A549 (cell line): ENCODE measurements around the gene NFIA.

Experiments
- CEBPB ChIP-seq, 2 experiments: fragments of >200 bp in 1 of 2; sonication (Bioruptor Twin) in 1 of 2; formaldehyde crosslinking in 1 of 2; IDR thresholded peaks; 2 replicates each; pipeline ENCODE4 v1.6.1; 2012 to 2016
- FOSL2 ChIP-seq, 2 experiments: fragments of 450-650 bp in 1 of 2; fragments of >200 bp in 1 of 2; sonication (Bioruptor Twin) in 1 of 2; formaldehyde crosslinking; IDR thresholded peaks; 2 replicates each; pipeline versions ENCODE4 v1.5.0 to v1.6.1; 2016 to 2020; ENCODE audit warnings: mild to moderate bottlenecking in 1 of 2, moderate library complexity in 1 of 2
- HDAC2 ChIP-seq: fragments of 200-600 bp; sonication (generic); IDR thresholded peaks from 2 replicates; pipeline ENCODE4 v1.6.1; 2016
- HOXA7 ChIP-seq: fragments of 250-450 bp; sonication (Bioruptor Pico); IDR thresholded peaks from 2 replicates; pipeline ENCODE4 v1.5.0; 2020; ENCODE audit warnings: mild to moderate bottlenecking, moderate library complexity
- MAFK ChIP-seq: fragments of 450-650 bp; IDR thresholded peaks from 2 replicates; pipeline ENCODE4 v1.6.1; 2014; ENCODE audit not compliant: partially characterized antibody
- POLR2A ChIP-seq: IDR thresholded peaks from 2 replicates; pipeline ENCODE4 v1.6.1; 2012; ENCODE audit warnings: mild to moderate bottlenecking, low read length
- TF ChIP-seq, protein P1 (sequence below): fragments of >200 bp; sonication (Bioruptor Twin); formaldehyde crosslinking; IDR thresholded peaks from 3 replicates; pipeline ENCODE4 v1.5.1; 2016

DNA sequence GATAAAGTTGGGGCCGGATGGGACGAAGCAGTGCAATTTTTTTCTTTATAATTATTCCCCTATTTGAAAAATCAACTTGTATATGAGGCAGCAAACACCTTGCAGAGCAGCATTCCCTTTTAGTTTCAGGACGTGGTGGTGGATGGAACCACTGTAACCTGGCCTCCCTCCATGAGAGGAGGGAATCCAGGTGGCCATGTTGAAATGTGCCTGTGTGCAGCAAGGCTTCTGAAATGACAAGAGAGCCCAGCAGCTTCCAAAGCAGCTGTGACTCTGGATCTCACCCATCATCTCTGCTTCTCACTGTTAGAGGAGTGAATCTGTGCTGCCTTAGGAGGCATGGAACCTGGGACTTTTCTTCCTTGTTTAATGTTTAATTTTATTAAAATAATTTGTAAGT is 42.3 kb downstream of the NFIA start:
- TF ChIP-seq HDAC2: no peak
- TF ChIP-seq, protein P1, sequence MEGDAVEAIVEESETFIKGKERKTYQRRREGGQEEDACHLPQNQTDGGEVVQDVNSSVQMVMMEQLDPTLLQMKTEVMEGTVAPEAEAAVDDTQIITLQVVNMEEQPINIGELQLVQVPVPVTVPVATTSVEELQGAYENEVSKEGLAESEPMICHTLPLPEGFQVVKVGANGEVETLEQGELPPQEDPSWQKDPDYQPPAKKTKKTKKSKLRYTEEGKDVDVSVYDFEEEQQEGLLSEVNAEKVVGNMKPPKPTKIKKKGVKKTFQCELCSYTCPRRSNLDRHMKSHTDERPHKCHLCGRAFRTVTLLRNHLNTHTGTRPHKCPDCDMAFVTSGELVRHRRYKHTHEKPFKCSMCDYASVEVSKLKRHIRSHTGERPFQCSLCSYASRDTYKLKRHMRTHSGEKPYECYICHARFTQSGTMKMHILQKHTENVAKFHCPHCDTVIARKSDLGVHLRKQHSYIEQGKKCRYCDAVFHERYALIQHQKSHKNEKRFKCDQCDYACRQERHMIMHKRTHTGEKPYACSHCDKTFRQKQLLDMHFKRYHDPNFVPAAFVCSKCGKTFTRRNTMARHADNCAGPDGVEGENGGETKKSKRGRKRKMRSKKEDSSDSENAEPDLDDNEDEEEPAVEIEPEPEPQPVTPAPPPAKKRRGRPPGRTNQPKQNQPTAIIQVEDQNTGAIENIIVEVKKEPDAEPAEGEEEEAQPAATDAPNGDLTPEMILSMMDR: no peak
- no peak for TF ChIP-seq CEBPB (IDR thresholded peaks at IDR 0.05)
- TF ChIP-seq FOSL2 (IDR thresholded peaks at IDR 0.05): no peak
- TF ChIP-seq FOSL2 (CRISPR knock-in tag; IDR thresholded peaks at IDR 0.05): no peak
- TF ChIP-seq POLR2A: no peak
- no peak for TF ChIP-seq HOXA7
- no peak for TF ChIP-seq MAFK
